HEK293T (cell line): ENCODE measurements around the gene FRMPD3.

ENCODE experiments used
- ARNT ChIP-seq: fragments of 450-650 bp; IDR thresholded peaks from 2 replicates; pipeline ENCODE4 v1.6.1; 2017; ENCODE audit warnings: mild to moderate bottlenecking
- BHLHE40 ChIP-seq: fragments of 450-650 bp; IDR thresholded peaks from 2 replicates; pipeline ENCODE4 v1.6.1; 2016; ENCODE audit warnings: mild to moderate bottlenecking, moderate library complexity, borderline replicate concordance
- CTBP1 ChIP-seq: fragments of 450-650 bp; IDR thresholded peaks from 2 replicates; pipeline ENCODE4 v1.6.1; 2016; ENCODE audit warnings: borderline replicate concordance
- FOXM1 ChIP-seq: fragments of 450-650 bp; IDR thresholded peaks from 2 replicates; pipeline ENCODE4 v1.6.1; 2017; ENCODE audit warnings: mild to moderate bottlenecking, borderline replicate concordance
- L3MBTL2 ChIP-seq: fragments of 450-650 bp; conservative IDR thresholded peaks from 2 replicates; pipeline ENCODE4 v1.6.1; 2016; ENCODE audit warnings: mild to moderate bottlenecking
- NFRKB ChIP-seq: fragments of 450-650 bp; IDR thresholded peaks from 2 replicates; pipeline ENCODE4 v1.6.1; 2016; ENCODE audit warnings: mild to moderate bottlenecking, moderate library complexity
- SP1 ChIP-seq: fragments of 450-650 bp; IDR thresholded peaks from 2 replicates; pipeline ENCODE4 v1.6.1; 2017
- TARDBP ChIP-seq: fragments of 450-650 bp; IDR thresholded peaks from 2 replicates; pipeline ENCODE4 v1.6.1; 2016

DNA sequence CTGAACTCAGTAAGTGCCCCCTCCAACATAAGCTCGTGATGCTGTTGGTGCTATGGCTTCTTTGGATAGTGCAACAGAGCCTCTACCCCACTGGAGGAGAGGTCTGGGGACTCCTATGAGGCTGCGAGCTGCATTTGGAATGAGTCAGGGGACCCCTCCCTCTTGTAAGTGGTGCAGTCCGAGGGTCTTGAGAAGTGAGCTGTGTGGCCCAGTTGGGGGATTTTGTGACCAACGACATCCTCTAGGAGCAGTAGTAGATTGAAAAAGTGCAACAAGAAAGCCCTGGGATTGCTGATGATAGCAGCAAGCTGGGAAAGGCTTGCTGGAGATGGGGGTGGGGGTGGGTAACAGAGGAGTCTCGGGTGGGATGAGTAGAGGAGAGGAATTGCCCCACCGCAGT is 3.1 kb downstream of the FRMPD3 start:
- TF ChIP-seq BHLHE40 (no peak), SP1 (no peak), FOXM1 (no peak), NFRKB (no peak), ARNT (no peak), CTBP1 (no peak), TARDBP (no peak), L3MBTL2 (no peak)
